DLD1 (cell line): ENCODE data around the gene ARMS2.

ENCODE experiments used
- in situ Hi-C: cut with HindIII; loops from 2 replicates; pipeline ENCODE4 v1.10.0; 2017; ENCODE audit warnings: low sequenced_read_pairs

The ARMS2 gene

DNA sequence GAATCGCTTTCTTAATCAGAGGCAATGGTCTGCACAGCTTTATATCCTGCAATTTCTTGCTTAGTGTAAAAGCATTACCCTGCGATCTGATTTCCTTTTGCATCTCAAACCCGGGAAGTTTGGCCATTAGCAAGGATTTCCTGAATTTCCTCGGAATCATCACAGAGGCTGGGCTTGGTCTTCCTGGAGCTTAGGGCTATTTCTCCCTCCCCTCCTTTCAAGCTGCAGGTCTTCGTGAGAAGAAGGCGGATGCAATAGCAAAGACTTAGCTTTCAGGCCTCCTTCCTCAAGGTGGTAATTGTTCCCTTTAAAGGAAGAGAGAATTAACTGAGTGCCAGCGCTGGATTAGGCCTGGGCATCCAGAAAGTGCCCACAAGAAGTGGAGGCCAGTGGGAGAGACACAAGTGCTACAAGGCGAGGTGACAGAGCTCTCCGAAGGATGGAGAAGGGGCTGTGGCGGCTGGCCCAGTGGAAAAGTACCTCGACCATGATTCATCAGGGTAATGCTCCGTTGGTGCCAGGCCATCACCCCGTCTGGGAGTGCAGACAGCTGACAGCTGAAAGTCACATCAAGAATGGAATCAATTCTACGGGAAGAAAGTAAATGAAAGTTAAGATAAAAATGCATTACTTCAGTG is 4.0 kb upstream of the ARMS2 start:
- in situ Hi-C loops = no loop called here

DNA sequence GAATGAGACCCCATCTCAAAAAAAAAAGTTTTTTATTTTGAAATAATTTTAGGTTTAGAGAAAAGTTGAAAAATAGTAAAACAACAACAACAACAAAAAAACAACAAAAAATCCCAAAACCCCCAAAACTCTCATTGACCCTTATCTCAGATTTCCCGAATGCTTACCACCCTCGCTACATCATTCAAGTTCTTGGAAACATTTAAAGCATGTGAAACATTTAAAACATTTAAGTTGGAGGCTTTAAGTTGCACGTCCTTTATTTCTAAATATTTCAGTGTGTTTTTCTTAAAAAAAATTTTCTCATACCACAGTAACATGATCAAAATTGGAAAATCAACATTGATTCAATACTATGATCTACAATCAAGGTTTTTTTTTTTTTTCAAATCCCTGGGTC is 382 bp upstream of the ARMS2 start:
- in situ Hi-C loops = no loop called here

DNA sequence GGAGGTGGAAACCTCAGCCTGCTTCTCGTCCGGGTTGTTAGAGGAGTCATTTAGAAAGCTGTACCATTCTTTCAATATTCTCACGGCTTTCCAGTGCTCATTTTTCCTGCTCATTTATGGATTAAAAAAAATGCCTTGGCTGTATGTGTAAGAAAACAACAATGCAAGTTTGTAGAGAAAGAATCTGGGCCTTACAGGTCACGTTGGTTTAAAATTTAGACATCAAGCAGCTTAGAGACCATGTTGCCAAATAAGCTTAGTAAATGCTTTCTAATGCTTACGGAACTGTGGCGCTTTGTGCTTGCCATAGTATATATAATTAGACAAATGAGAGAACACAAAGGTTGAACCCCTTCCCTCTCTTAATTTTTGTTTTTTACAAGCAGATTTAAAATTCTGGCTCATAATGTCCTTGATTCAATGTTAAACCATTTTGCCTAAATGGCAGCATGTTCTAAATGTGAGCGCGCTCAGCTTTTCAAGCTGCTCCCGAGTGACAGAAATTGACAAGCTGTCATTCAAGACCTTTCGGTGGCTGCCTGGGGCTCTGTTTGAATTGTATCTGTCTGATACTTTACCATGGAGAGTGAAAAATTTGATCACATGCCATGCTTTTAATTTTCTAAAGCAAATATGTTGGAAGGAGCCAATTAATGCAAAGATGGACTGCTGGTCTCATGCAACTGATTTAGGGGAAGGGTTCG is 1.1 kb downstream of the ARMS2 start:
- in situ Hi-C loops = no loop called here

DNA sequence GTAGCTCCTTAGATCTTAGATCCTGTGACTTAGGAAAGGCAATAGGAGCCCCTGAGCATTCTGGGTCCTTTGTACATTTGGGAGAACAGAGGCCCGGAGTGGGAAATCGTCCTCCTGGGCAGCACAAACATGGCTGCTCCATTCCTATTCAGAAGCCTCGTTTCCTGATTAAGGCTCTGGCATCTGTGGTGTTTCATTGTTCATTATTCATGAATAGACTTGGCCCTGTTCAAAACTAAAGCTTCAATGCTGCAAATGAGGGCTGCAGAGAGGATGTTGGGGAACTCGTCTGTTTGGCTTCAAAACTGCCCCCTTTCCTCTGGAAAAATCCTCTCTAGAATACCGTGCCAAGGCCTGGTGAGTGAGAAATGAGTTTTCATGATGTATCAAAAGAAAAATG is 3.5 kb downstream of the ARMS2 start:
- in situ Hi-C loops = no loop called here

DNA sequence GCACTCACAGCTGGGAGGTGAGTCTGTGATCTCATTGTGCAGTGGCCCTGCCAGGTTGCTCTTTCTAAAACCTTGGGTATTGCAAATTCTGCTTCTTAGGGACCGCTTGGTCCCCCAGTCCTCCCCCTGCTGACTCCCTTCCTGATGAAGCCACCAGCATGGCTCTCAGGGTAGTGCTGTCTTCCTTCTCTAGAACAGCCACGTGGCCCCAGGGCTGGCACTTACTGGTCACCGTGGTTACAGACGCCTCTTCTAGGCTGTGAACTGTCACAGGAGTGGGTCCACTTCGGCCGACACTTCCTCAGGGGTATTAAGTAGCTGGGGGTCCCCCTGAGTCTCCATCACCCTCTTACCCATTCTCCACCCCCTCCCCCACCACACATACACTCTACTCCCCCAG is 4.2 kb downstream of the ARMS2 start:
- in situ Hi-C loops = no loop called here

DNA sequence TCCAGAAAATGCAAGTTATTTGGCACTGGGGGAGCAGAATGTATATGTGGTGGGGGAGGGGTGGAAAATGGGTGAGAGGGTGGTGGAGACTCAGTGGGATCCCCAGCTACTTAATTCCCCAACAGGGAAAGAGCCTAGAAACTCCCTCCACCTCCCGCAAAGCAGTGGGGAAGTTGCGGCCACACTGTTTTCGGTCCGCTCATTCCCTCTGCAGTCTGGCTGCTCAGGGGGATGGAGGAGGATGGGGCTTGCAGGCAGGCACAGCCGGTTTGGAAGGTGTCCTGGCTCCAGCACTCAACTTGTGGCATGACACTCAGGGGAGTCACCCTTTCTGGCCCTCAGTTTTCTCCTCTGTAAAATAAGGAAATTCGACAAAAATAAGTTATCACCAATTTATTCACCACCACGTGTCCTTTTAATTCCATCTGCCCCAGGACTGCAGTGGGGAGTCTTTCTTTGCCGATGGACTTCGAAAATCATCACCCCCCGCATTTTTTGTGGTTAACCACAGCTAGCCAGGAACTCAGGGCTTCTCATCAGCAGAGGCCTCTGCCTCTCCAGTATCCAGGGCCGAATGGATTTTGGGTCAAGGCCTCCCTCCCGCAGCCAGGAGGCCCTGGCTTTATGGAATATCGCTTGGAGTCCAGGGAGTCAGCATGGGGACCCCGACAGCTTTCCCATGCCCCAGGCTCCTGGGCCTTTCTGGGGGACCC is 5.3 kb downstream of the ARMS2 start:
- in situ Hi-C loops = no loop called here

DNA sequence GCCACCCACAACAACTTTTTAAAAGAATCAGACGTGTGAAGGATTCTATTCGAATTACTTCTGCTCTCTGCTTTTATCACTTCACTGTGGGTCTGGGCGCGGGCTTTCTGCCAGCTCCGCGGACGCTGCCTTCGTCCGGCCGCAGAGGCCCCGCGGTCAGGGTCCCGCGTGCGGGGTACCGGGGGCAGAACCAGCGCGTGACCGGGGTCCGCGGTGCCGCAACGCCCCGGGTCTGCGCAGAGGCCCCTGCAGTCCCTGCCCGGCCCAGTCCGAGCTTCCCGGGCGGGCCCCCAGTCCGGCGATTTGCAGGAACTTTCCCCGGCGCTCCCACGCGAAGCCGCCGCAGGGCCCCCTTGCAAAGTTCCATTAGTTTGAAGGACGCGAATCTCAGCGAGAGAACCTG is 6.4 kb downstream of the ARMS2 start:
- in situ Hi-C loops = no loop called here

DNA sequence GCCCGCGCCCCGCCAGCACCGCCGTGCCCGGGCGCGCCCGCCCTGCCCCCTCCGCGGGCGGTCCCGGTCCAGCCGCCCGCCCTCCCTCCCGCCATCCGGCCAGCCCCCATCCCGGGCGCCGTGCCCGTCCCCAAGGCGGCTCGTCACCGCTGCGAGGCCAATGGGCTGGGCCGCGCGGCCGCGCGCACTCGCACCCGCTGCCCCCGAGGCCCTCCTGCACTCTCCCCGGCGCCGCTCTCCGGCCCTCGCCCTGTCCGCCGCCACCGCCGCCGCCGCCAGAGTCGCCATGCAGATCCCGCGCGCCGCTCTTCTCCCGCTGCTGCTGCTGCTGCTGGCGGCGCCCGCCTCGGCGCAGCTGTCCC is 6.9 kb downstream of the ARMS2 start, which contains the start of gene HTRA1:
TSS of gene HTRA1 (plus strand) at position 187 of the 362 bp plus-strand sequence. CDS start at position 287, 100 bp downstream.
- in situ Hi-C loops = no loop called here

DNA sequence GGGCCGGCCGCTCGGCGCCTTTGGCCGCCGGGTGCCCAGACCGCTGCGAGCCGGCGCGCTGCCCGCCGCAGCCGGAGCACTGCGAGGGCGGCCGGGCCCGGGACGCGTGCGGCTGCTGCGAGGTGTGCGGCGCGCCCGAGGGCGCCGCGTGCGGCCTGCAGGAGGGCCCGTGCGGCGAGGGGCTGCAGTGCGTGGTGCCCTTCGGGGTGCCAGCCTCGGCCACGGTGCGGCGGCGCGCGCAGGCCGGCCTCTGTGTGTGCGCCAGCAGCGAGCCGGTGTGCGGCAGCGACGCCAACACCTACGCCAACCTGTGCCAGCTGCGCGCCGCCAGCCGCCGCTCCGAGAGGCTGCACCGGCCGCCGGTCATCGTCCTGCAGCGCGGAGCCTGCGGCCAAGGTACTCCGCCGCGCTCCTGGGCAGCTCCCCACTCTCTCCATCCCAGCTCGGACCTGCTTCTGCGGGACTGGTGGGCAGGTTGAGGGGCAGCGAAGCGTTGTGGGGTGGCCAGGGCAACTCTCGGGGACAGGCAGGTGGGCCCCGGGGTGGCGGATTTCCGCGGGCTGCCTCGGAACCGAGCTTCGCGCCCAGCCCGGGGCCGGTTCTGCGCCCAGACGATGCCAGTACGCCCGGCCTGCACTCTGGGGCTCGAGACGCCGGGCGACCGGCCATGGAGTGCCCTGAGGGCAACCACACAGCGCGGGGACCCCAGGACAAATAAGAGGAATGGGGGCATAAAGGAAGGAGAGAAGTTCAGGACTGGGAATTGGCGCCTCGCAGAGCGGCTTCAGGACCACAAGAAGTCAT is 7.5 kb downstream of the ARMS2 start:
- in situ Hi-C loops = no loop called here

DNA sequence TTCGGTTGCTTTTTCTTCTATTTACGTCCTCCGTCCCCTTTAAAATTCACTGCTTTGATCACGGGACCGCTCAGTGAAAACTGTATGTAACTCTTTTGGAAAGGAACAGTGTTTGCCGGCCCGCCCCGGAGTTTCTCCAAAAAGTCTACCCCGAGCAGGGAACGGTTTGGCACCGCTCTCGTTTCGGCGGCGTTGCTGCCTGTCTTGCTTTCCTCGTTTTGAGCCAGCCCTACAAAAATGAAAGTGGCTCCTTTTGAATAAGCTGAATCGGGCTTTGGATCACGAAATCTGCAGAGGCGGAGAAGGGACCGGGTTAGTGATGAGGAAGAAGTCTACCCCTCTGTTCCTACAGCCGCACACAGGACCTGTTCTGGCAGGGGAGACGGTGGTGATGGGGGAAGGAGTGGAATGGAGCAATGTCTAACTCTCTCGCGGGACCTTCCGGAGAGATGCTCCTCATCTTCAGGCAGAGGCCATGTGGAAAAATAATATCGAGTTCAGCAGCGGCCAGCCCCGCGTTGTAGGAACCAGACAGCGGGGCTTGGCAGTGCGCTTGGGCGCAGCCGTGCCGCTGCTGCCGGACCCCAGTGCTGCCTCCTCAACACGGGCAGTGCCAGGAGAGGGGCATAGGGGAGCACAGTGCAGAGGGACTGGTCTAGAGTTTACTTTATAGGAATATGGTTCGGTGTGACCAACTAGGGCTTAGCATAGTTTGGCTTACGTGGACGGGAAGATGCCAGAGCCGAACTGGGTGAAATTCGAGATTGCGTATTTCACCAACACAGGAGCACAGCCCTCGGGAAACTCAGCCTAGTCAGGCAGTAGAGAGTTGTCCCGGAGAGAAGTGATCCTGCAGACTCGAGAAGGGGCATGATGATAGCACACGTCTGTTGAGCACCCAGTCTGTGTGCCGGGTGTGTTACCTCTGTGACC is 8.3 kb downstream of the ARMS2 start:
- in situ Hi-C loops = no loop called here

DNA sequence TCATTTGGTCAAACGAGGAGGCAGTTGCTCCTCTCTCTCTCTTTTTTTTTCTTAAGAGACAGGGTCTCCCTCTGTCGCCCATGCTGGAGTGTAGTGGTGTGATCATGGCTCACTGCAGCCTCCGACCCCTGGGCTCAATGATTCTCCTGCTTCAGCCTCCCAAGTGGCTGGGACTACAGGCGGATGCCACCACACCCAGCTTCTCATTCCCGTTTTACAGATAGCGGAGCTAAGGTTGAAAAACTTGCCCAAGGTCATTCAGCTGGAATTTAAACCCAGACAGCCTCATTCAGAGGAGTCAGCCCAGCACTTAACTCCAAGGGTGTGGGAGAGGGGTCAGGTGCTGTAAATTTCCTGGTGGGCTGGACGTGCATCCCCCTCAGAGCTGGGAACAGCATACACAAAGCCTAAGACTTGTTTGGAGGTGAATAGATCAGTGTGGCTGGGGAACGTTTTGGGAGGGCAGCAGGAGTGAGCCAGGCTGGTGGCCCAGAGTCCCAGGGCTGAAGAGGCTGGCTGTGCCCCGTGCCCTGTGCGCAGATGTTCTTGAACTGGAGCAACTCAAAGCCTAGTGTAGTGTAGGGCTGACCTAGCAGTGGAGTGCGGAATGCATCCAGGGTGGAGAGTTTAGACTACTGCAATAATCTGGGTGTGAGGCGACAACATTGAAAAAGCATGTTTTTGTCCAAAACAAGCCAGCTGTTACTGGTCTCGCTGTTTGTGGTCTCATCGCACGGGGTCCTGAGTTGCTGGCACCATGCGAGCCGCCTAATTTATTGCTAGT is 9.2 kb downstream of the ARMS2 start:
- in situ Hi-C loops = no loop called here

DNA sequence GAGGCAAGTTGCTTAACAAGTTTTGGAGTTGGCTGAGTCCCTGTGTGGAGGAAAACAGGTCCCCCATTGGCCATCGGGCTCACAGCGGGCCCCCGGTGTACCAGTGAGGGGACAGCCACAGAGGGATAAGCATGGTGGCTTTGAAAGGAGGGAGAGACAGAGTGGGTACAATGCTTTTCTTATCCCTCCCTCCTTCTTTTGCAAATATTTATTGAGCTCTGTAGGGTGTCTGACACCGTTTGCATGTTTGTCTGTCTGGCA is 9.7 kb downstream of the ARMS2 start:
- in situ Hi-C loops = no loop called here

DNA sequence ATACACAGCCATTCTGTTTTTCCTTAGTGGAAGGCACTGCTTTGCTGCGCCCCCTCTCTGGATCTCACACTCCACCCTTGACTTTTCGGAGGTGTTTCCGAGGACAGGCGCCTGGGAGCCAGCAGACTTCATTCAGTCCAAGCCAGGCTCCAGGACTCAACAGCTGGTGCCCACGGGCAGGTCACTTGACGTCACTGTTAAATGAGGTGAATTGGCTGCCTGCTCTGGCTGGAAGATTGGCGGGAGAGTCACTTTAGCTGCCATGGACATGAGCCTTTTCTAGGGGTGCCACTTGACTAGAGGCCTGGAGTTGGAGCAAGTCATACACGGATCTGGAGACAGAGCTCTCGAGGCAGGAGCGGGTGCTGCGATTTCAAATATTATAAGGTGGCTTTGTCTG is 10.1 kb downstream of the ARMS2 start:
- in situ Hi-C loops = no loop called here

DNA sequence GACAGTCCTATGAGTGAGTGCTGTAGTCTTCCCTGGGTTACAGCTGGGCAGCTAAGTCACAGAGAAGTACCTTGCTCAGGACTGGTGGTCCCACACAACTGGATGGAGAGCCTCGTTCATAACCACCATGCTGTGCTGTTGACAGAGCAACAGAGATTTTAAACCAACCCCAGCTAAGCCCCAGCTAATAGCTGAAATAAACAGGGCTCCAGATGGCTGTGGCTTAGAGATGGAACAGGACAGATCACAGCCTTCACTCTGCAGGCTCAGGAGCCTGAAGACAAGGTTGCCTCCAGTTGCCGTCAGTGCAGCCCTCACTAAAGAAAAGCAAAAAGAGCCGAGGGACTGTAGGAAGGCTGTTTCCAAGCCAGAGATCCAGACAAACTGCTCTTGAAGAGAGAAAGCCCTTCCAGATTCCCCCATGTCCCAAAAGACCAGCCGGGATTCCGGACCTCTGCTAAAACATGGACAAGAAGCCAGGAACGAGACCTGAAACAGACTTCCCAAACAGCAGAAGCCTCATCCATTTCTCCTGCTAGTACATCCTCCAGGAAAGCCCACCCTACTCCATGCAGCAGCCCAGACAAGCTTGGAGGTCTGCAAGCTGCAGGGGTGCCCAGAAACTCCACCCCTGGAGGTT is 11.1 kb downstream of the ARMS2 start:
- in situ Hi-C loops = no loop called here

DNA sequence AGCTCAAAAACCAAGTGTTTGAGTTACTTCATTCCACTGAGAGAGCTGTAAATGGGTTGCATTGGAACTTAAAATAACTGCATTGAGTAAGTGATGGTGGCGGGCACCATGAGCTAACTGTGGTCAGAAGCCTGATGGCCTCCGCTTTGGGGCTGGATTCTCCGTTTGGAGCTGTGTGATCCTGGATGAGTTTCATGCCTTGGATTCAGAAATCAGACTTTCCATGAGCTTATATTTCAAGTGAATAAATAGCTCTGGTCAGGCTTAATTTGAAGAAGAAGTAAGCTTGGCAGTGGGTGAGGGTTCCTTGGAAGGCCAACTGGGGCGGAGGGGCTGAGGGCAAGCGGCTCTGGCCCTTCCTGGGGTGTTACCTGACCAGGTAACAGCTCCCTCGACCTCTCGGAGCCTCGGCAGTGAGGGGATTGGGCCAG is 12.5 kb downstream of the ARMS2 start:
- in situ Hi-C loops = no loop called here

DNA sequence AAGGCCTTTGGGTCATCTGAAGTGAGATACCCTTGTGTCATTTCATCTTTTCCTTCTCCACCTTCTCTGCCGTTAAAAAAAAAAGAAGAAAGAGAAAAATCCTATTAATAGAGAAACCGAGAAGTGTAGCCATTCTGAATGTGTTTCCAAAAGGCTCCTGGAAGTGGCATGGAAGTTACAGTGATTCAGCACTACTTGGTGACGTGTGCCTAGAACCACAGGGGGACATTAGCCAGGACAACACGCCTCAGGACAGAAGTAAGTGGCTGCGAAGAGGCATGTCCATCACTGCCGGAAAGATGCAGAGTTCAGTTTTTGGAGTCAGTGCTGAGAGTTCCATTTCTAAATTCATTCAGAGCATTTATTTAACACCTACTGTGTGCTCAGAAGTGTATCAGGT is 13.2 kb downstream of the ARMS2 start:
- in situ Hi-C loops = no loop called here

DNA sequence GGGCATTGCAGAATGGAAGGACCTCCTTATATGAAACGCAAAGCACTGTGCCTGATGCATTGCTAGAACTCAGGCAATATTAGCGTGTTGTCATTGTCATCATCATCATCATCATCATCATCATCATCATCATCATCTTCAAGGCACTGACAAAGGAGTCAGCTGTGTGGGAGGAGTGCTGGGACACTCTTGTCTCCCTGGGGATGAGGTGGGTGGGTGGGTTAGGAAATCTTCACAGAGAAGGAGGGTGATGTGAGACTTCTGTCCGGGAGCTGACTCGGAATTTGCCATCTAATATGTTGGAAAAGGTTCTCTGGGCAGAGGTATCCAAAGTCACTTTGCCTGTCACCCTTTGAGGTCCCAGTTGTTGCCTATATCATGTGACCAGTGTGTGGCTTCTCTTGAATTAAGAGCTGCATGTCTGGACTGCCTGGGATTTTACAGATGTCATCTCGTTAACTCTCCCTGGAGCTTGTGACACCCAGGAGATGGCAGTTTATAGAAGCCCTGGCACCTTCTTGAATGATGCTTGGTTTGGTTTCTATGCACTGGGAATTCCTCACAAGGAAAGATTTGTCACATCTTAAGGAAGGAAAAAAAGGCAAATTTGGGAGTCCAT is 14.0 kb downstream of the ARMS2 start:
- in situ Hi-C loops = no loop called here

DNA sequence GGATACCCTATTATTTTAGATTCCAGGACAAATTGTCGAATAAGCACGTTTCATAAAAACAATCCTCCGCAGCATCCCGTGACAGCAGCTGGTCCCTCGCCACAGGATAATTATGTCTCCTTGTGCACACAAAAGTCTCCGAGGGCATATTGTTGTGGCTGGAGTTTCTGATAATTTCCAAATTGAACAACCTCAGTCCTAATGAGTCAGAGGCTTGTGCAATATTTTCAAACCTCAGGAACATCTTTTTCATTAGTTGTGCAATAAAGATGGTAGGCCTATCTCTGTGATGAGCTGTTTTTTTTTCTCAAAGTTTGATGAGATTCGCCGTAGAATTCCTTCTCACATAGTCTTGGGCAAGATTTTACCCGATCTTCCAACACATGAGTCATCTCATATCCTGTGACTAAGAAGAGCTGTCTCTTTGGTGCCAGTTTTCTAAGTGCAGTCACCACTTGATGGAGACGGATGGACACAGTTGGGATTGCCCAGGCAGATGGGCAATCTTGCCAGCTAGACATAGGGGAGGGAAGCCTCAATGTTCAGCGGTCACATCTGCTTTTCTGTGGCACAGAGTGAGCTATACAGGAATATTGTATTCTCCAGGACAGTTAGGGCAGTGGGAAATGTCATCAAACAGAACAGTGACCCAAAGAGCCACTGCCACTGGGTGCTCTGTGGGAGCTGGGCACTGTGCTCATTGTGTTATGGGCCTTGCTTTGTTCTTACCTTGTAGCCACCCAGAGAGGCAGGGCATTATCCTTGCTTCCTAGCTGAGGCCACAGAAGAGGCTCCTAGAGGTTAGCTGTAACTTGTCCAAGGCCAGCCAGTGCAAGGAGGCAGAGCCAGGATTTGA is 14.7 kb downstream of the ARMS2 start:
- in situ Hi-C loops = no loop called here
